Caco-2 (cell line): ENCODE results near the gene GGACT. TPM values are rescaled to one million over a fixed set of nuclear protein-coding genes. Genes with fewer than 3 reads are reported as not detected.

Source experiments
- BruUV-seq: library from RNA; stranded (reverse); fragments of 400-500 nt; replicated peaks from 2 replicates; lab custom pipeline; 2021; lab: Mats Ljungman, UMichigan
- CTCF ChIA-PET: fragments of 300-600 bp; sonication (Branson Sonifier 250); formaldehyde crosslinking; loops from one replicate; lab custom pipeline; 2022; ENCODE audit warnings: antibody characterized with exemption; lab: Charles Lee
- POLR2A ChIA-PET: fragments of 300-600 bp; sonication (Branson Sonifier 250); formaldehyde crosslinking; loops from one replicate; lab custom pipeline; 2022; ENCODE audit warnings: antibody characterized with exemption; lab: Charles Lee
- DNase-seq, 2 experiments: peaks; one replicate each; pipeline versions ENCODE4 v3.0.0 to v3.0.0-alpha.2; 2020 to 2022
- H3K27me3 ChIP-seq: replicated peaks from 2 replicates; pipeline ENCODE4 v1.6.0; 2011; ENCODE audit warnings: low read length; ENCODE audit not compliant: control insufficient read depth, insufficient read depth
- H3K36me3 ChIP-seq: 2 replicates; pipeline ENCODE4 v1.5.1; 2011; ENCODE audit warnings: low read length; ENCODE audit not compliant: control insufficient read depth, insufficient read depth
- H3K4me1 ChIP-seq: fragments of 250-450 bp; sonication (Bioruptor Pico); 2 replicates; pipeline ENCODE4 v1.5.1; 2020; ENCODE audit warnings: mild to moderate bottlenecking
- H3K4me3 ChIP-seq: 2 replicates; pipeline ENCODE4 v1.5.1; 2011; ENCODE audit warnings: low read depth, mild to moderate bottlenecking, control low read depth, low read length
- H3K9me3 ChIP-seq: fragments of 250-450 bp; sonication (Bioruptor Pico); 2 replicates; pipeline ENCODE4 v1.5.1; 2020; ENCODE audit warnings: mild to moderate bottlenecking, moderate library complexity
- H3K27ac Mint-ChIP-seq: one replicate; pipeline ENCODE4 v1.8.0; 2022; ENCODE audit warnings: mixed read lengths; ENCODE audit not compliant: unreplicated experiment
- H3K27me3 Mint-ChIP-seq: one replicate; pipeline ENCODE4 v1.8.0; 2022; ENCODE audit warnings: mixed read lengths; ENCODE audit not compliant: insufficient read depth, unreplicated experiment
- H3K36me3 Mint-ChIP-seq: one replicate; pipeline ENCODE4 v1.8.0; 2022; ENCODE audit warnings: mild to moderate bottlenecking, mixed read lengths; ENCODE audit not compliant: insufficient read depth, unreplicated experiment
- H3K4me1 Mint-ChIP-seq: one replicate; pipeline ENCODE4 v1.8.0; 2022; ENCODE audit warnings: low read depth, mixed read lengths; ENCODE audit not compliant: unreplicated experiment
- H3K4me3 Mint-ChIP-seq: one replicate; pipeline ENCODE4 v1.8.0; 2022; ENCODE audit warnings: mild to moderate bottlenecking, moderate library complexity, mixed read lengths; ENCODE audit not compliant: unreplicated experiment
- H3K9me3 Mint-ChIP-seq: one replicate; pipeline ENCODE4 v1.8.0; 2022; ENCODE audit warnings: mixed read lengths; ENCODE audit not compliant: unreplicated experiment
- CTCF ChIP-seq, 2 experiments: fragments of 200-600 bp in 1 of 2; IDR thresholded peaks; 1 replicate in 1 of 2; 2 replicates in 1 of 2; pipeline versions ENCODE4 v1.5.1 to v1.8.0; 2011 to 2022; ENCODE audit warnings: antibody characterized with exemption in 1 of 2, control low read depth in 1 of 2, inconsistent platforms in 1 of 2, low read depth in 1 of 2, low read length in 1 of 2, mild to moderate bottlenecking in 1 of 2, moderate library complexity in 1 of 2; ENCODE audit not compliant: insufficient read depth in 1 of 2, severe bottlenecking in 1 of 2, unreplicated experiment in 1 of 2
- intact Hi-C: fragments of 100-400 bp; cut with micrococcal nuclease; formaldehyde crosslinking; loops from one replicate; pipeline ENCODE4 v1.10.0; 2022; ENCODE audit not compliant: unreplicated experiment
- total RNA-seq: library from RNA; stranded (reverse); gene quantifications from 2 replicates; pipeline ENCODE4 v1.2.3, GENCODE V29; 2022

Gene GGACT
- total RNA-seq, 1 experiment from 2014 or later = 3.6 TPM

- no peak overlapping the region for H3K4me3 Mint-ChIP-seq
- H3K4me1 Mint-ChIP-seq = peaks cover 7% of the 10 kb centered on the region
- CTCF ChIA-PET = no interaction called here
- H3K36me3 ChIP-seq = no peaks in the 10 kb centered on the region
- TF ChIP-seq CTCF (IDR thresholded peaks at IDR 0.05; ENCODE audit: insufficient read depth in 1 of 2, low read depth in 1 of 2, low read length in 1 of 2, severe bottlenecking in 1 of 2, unreplicated experiment in 1 of 2) = no peak
- H3K27ac Mint-ChIP-seq = no peak overlapping the region
- H3K9me3 Mint-ChIP-seq = no peaks in the 10 kb centered on the region
- H3K4me3 ChIP-seq = no peak overlapping the region
- H3K9me3 ChIP-seq = no peaks in the 10 kb centered on the region
- BruUV-seq = no TSS peak
- POLR2A ChIA-PET = no interaction called here
- DNase-seq = no peak
- no peaks in the 10 kb centered on the region for H3K27me3 ChIP-seq
- intact Hi-C loops = loop anchor here (5.0 to 10.0 kb wide), 3 partner anchors 198 to 470 kb away; no protein-coding TSS in a partner anchor
- no peaks in the 10 kb centered on the region for H3K27me3 Mint-ChIP-seq
- H3K36me3 Mint-ChIP-seq = peaks cover 5% of the 10 kb centered on the region
- H3K4me1 ChIP-seq = peaks cover 5% of the 10 kb centered on the region; the same call in 1 of the 2 replicates
These were observed 76.2 kb downstream of the GGACT start for GRCh38 chr13:100512422-100512821.

GRCh38 chr13:100511466-100511865, 77.1 kb downstream of the GGACT start:
- H3K27me3 ChIP-seq = no peaks in the 10 kb centered on the region
- Mint-ChIP-seq H3K4me1 (peaks cover 3% of the 10 kb centered on the region), H3K27me3 (no peaks in the 10 kb centered on the region), H3K27ac (no peak overlapping the region), H3K4me3 (no peak overlapping the region), H3K36me3 (peaks cover 5% of the 10 kb centered on the region), H3K9me3 (no peaks in the 10 kb centered on the region)
- CTCF ChIA-PET = no interaction called here
- BruUV-seq = no TSS peak
- no peaks in the 10 kb centered on the region for H3K36me3 ChIP-seq
- no peaks in the 10 kb centered on the region for H3K4me1 ChIP-seq
- POLR2A ChIA-PET = no interaction called here
- TF ChIP-seq CTCF (IDR thresholded peaks at IDR 0.05; ENCODE audit: insufficient read depth in 1 of 2, low read depth in 1 of 2, low read length in 1 of 2, severe bottlenecking in 1 of 2, unreplicated experiment in 1 of 2) = no peak
- no peak for DNase-seq
- H3K9me3 ChIP-seq = no peaks in the 10 kb centered on the region
- intact Hi-C loops = loop anchor here (5.0 to 10.0 kb wide), 3 partner anchors 197 to 469 kb away; no protein-coding TSS in a partner anchor
- no peak overlapping the region for H3K4me3 ChIP-seq

GRCh38 chr13:100510208-100510957, 78.2 kb downstream of the GGACT start:
- H3K4me1 ChIP-seq = no peaks in the 10 kb centered on the region
- POLR2A ChIA-PET = no interaction called here
- peaks cover 5% of the 10 kb centered on the region for H3K36me3 Mint-ChIP-seq
- no peak for TF ChIP-seq CTCF (IDR thresholded peaks at IDR 0.05; ENCODE audit: insufficient read depth in 1 of 2, low read depth in 1 of 2, low read length in 1 of 2, severe bottlenecking in 1 of 2, unreplicated experiment in 1 of 2)
- H3K36me3 ChIP-seq = no peaks in the 10 kb centered on the region
- DNase-seq = no peak
- H3K4me1 Mint-ChIP-seq = no peaks in the 10 kb centered on the region
- no peak overlapping the region for H3K27ac Mint-ChIP-seq
- H3K27me3 Mint-ChIP-seq = no peaks in the 10 kb centered on the region
- H3K9me3 ChIP-seq = no peaks in the 10 kb centered on the region
- H3K9me3 Mint-ChIP-seq = no peaks in the 10 kb centered on the region
- no peak overlapping the region for H3K4me3 ChIP-seq
- no peaks in the 10 kb centered on the region for H3K27me3 ChIP-seq
- H3K4me3 Mint-ChIP-seq = no peak overlapping the region
- CTCF ChIA-PET = interaction anchor here (0.7 kb wide), 1 partner anchor 594 kb away, joined by 3 read pairs; no protein-coding TSS in a partner anchor
- no TSS peak for BruUV-seq
- intact Hi-C loops = loop anchor here (5.0 to 10.0 kb wide), 3 partner anchors 196 to 468 kb away; no protein-coding TSS in a partner anchor
